Measurements from ENCODE around the gene GALNT17.
"Not testable (repeated sequence)": the region's sequence is repeated elsewhere in the genome, so short reads cannot be mapped to it uniquely, and the experiment has no call there.

The GALNT17 gene

DNA sequence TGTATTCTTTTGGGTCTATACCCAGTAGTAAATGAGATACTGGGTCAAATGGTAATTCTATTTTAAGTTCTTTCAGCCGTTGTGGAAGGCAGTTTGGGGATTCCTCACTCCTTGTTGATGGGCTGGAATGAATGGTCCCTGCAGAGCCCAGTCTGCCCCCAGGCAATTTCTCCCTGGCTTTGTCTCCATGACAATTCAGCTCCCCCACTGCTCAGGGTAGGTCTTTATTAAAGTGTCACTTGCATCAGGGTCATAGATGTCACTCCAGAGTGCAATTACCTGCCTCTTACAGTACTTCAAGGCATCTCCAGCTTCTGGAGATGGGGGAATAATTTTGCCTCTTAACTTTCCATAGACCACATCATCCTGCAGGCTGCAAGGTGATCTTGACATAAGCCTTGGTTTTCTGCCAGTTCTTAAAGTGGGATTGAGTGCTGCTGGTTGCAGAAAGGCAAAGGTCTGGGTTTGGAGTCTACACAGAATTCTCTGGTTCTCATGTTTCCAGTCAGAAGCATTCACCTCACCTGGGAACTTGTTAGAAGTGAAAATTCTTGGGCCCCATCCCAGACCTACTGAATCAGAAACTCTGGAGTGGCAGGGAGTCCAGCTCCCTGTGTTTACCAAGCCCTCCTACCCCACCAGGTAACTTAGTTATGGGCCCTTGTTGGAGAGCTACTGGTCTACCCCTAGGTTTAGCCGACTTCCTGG lies 442.4 kb downstream of the GALNT17 start:
- TF ChIP-seq, protein P1, sequence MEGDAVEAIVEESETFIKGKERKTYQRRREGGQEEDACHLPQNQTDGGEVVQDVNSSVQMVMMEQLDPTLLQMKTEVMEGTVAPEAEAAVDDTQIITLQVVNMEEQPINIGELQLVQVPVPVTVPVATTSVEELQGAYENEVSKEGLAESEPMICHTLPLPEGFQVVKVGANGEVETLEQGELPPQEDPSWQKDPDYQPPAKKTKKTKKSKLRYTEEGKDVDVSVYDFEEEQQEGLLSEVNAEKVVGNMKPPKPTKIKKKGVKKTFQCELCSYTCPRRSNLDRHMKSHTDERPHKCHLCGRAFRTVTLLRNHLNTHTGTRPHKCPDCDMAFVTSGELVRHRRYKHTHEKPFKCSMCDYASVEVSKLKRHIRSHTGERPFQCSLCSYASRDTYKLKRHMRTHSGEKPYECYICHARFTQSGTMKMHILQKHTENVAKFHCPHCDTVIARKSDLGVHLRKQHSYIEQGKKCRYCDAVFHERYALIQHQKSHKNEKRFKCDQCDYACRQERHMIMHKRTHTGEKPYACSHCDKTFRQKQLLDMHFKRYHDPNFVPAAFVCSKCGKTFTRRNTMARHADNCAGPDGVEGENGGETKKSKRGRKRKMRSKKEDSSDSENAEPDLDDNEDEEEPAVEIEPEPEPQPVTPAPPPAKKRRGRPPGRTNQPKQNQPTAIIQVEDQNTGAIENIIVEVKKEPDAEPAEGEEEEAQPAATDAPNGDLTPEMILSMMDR (IDR thresholded peaks at IDR 0.05; ENCODE audit: control insufficient read depth, insufficient read depth, low read depth, low read length, missing control alignments) = no peak
- H3K4me3 ChIP-seq (ENCODE audit: control insufficient read depth, low read depth, low read length) = no peak overlapping the region
- no peak for DNase-seq (ENCODE audit: low read depth)

DNA sequence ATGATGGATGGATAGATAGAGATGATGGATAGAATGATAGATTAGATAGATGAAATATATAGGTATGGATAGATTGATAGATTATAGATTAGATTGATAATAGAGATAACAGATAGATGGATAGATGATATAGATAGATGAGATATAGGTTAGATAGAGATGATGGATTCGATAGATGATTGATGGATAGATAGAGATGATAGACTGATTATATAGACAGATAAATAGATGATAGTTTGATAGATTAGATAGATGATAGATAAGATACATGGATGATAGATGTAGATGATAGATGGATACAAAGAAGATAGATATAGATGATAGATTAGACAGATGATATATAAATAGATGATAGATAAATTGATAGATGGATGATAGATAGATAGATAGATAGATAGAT lies 448.1 kb downstream of the GALNT17 start:
- DNase-seq (ENCODE audit: low read depth) = no peak
- no peak overlapping the region for H3K4me3 ChIP-seq (ENCODE audit: control insufficient read depth, low read depth, low read length)
- TF ChIP-seq, protein P1 (IDR thresholded peaks at IDR 0.05; ENCODE audit: control insufficient read depth, insufficient read depth, low read depth, low read length, missing control alignments) = no peak

DNA sequence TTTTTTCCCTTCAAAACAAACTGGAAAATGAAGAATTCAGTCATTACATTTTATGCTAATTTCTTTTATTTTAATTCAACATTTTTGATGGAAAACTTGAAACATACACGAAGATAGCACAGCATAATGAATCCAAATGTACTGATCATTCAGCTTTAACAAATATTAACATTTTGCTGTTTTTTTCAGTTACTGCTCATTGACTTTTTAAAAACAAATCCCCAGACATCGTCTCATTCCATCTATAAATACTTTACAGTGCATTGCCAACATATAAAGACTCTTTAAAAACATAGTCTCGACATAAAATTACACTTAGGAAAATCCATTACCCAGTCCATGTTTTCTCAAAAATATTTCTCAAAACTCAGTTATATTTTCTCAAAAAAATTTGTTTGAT lies 452.3 kb downstream of the GALNT17 start:
- TF ChIP-seq, protein P1 (IDR thresholded peaks at IDR 0.05; ENCODE audit: control insufficient read depth, insufficient read depth, low read depth, low read length, missing control alignments) = no peak
- DNase-seq (ENCODE audit: low read depth) = no peak
- no peak overlapping the region for H3K4me3 ChIP-seq (ENCODE audit: control insufficient read depth, low read depth, low read length)

DNA sequence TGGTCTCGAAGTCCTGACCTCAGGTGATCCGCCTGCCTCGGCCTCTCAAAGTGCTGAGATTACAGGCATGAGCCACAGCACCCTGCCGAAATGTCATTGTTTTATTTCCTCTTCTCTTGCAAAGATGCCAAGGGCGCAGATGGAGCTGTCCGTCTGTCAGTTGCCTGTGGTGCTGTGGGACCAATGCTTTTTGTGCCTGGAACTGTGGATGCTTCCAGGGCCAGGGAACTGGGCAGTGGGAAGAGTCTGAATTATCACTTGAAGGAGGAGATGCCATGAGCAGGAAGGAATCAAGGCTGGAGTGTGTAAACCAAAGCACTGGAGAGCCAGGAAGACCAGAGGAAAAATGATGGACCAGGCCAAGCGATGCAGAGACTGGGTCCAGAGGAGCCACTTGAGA lies 459.9 kb downstream of the GALNT17 start:
- no peak overlapping the region for H3K4me3 ChIP-seq (ENCODE audit: control insufficient read depth, low read depth, low read length)
- TF ChIP-seq, protein P1 (IDR thresholded peaks at IDR 0.05; ENCODE audit: control insufficient read depth, insufficient read depth, low read depth, low read length, missing control alignments) = no peak
- DNase-seq (ENCODE audit: low read depth) = no peak

DNA sequence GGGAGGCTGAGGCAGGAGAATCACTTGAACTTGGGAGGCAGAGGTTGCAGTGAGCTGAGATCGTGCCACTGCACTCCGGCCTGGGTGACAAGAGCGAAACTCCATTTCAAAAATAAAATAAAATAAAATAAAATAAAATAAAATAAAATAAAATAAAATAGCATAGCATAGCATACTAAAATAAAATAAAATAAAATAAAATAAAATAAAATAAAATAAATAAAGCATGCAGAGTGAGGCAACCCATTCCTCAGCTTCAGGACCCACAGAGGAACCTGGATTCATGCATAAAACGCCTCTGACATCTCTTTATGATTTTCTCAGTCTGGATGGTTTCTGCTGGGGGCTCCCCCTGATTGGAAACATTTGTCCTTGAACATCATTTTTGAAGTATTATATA lies 460.4 kb downstream of the GALNT17 start:
- H3K4me3 ChIP-seq (ENCODE audit: control insufficient read depth, low read depth, low read length); DNase-seq (ENCODE audit: low read depth): not testable (repeated sequence)

DNA sequence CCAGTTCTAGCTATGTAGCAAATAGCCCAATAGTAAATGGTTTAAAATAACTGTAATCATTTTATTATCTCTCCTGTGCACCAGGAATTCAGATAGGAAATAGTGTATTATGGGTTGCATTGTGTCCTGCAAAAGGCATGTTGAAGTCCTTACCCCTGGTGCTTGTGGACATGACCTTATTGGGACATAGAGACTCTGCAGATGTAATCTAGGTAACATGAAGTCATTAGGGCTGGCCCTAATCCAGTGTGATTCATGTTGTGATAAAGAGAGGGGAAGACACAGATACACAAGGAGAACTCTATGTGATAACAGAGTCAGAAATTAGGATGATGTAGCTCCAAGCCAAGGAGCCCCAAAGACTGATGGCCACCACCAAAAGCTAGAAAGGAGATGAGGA lies 462.8 kb downstream of the GALNT17 start:
- H3K4me3 ChIP-seq (ENCODE audit: control insufficient read depth, low read depth, low read length) = no peak overlapping the region
- no peak for DNase-seq (ENCODE audit: low read depth)
- TF ChIP-seq, protein P1 (IDR thresholded peaks at IDR 0.05; ENCODE audit: control insufficient read depth, insufficient read depth, low read depth, low read length, missing control alignments) = no peak

DNA sequence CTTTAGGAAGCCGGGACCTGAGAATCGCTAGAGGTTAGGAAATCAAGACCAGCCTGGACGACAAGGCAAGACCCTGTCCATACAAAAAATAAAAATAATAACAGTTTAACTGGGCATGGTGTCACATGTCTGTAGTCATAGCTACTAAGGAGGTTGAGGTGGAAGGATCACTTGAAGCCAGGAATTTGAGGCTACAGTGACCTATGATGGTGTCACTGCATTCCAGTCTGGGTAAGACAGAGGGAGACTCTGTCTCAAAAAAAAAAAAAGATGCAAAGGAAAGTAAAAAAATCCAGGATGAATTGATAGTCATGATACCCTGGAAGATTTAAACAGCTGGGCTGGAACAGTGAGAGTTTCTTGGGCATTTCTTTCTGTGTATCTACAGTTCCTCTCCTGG lies 463.2 kb downstream of the GALNT17 start:
- H3K4me3 ChIP-seq (ENCODE audit: control insufficient read depth, low read depth, low read length) = no peak overlapping the region
- DNase-seq (ENCODE audit: low read depth) = no peak
- TF ChIP-seq, protein P1 (IDR thresholded peaks at IDR 0.05; ENCODE audit: control insufficient read depth, insufficient read depth, low read depth, low read length, missing control alignments) = no peak
